ENCODE results near the gene ANKRD40.
"Not testable (repeated sequence)": the region's sequence is repeated elsewhere in the genome, so short reads cannot be mapped to it uniquely, and the experiment has no call there.

ANKRD40 gene

GRCh38 chr17:50707289-50708049, at the start of gene ANKRD40:
Gene ANKRD40 (minus strand): TSS chr17:50707914. CDS start chr17:50707654, 260 bp downstream.
- peak; percentile 88 for DNase-seq

- DNase-seq = no peak
These were observed 46.8 kb upstream of the ANKRD40 start for GRCh38 chr17:50754521-50754920.

- no peak for DNase-seq
These were observed 41.5 kb upstream of the ANKRD40 start for GRCh38 chr17:50749245-50749644.

GRCh38 chr17:50745631-50746030, 37.9 kb upstream of the ANKRD40 start:
- no peak for DNase-seq

GRCh38 chr17:50739098-50739497, 31.4 kb upstream of the ANKRD40 start:
- no peak for DNase-seq

GRCh38 chr17:50737118-50737698, 29.5 kb upstream of the ANKRD40 start:
- no peak for DNase-seq

- DNase-seq = no peak
These were observed 27.6 kb upstream of the ANKRD40 start for GRCh38 chr17:50735287-50735686.

GRCh38 chr17:50731575-50732460, 24.1 kb upstream of the ANKRD40 start:
- no peak for DNase-seq

GRCh38 chr17:50728881-50729765, 21.4 kb upstream of the ANKRD40 start:
- DNase-seq = no peak

- DNase-seq = no peak
These were observed 20.4 kb upstream of the ANKRD40 start for GRCh38 chr17:50728112-50728429.

- no peak for DNase-seq
These were observed 18.3 kb upstream of the ANKRD40 start for GRCh38 chr17:50725769-50726655.

- DNase-seq = not testable (repeated sequence)
These were observed 16.9 kb upstream of the ANKRD40 start for GRCh38 chr17:50724622-50725021.

- no peak for DNase-seq
These were observed 15.0 kb upstream of the ANKRD40 start for GRCh38 chr17:50722746-50723145.

- no peak for DNase-seq
These were observed 13.7 kb upstream of the ANKRD40 start for GRCh38 chr17:50721194-50722010.

GRCh38 chr17:50719924-50720794, 12.4 kb upstream of the ANKRD40 start:
- no peak for DNase-seq

- peak; percentile 88 for DNase-seq
These were observed 11.6 kb upstream of the ANKRD40 start, which contains the start of gene LUC7L3 for GRCh38 chr17:50719144-50719923. Gene LUC7L3 (plus strand): TSS chr17:50719603. CDS start chr17:50719733, 130 bp downstream.

- no peak for DNase-seq
These were observed 7.8 kb upstream of the ANKRD40 start for GRCh38 chr17:50715471-50715870.

- no peak for DNase-seq
These were observed 4.9 kb upstream of the ANKRD40 start for GRCh38 chr17:50712641-50713040.

- DNase-seq = no peak
These were observed 2.9 kb upstream of the ANKRD40 start for GRCh38 chr17:50710650-50711049.

All from activated gamma-delta T cell treated with Interleukin-2 at 50 U/mL for 16 hours (primary cell).